ENCODE data around the gene SRCAP.

Gene SRCAP

DNA sequence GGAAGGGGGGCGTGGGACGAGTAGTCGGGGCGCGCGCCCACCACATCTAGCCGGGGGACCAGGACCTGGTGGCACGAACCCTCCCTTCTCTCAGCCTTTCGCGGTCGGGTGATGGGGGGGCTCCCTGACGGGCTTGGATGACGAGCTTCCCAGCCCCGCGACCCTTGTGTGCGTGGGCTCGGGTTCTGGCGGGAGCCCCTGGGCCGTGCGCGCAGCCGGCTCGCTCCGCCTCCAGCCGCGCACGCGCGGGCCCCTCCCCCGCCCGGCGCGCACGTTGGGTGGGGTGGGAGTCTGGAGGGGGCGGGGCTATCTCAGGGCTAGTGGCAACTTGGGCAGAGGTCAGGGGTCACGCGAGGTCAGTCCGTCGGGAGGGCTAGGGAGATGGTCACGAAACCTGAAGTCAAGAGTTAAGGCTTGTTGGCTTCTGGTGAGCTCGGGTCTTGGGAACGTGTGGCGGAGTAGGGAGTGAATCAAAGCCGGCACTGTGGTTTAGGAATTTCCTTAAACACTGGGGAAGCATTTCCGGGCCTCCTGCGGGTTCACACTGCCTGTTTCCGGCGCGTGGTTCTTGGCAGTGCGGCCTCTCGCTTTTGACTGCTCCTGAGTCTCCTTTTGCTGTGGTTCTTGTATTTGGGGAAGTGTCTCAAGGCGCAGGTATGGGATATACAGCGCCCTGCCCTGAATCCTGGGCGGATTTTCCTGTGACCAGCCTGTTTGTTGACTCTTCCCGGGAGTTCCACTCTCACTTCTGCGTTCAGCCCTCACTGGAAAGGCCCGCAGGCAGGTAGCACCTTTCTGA is at the start of gene SRCAP:
TSS of gene SRCAP (plus strand) at position 356 of the 799 bp plus-strand sequence. CDS start 1,654 bp downstream, outside the sequence.
- peaks cover 30 to 31% of the 10 kb centered on the region in 2 experiments for H3K4me1 ChIP-seq (ENCODE audit: control insufficient read depth in 1 of 2, insufficient read depth in 1 of 2, low read depth in 1 of 2, low read length in 1 of 2)
- TF ChIP-seq, protein P1, sequence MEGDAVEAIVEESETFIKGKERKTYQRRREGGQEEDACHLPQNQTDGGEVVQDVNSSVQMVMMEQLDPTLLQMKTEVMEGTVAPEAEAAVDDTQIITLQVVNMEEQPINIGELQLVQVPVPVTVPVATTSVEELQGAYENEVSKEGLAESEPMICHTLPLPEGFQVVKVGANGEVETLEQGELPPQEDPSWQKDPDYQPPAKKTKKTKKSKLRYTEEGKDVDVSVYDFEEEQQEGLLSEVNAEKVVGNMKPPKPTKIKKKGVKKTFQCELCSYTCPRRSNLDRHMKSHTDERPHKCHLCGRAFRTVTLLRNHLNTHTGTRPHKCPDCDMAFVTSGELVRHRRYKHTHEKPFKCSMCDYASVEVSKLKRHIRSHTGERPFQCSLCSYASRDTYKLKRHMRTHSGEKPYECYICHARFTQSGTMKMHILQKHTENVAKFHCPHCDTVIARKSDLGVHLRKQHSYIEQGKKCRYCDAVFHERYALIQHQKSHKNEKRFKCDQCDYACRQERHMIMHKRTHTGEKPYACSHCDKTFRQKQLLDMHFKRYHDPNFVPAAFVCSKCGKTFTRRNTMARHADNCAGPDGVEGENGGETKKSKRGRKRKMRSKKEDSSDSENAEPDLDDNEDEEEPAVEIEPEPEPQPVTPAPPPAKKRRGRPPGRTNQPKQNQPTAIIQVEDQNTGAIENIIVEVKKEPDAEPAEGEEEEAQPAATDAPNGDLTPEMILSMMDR (IDR thresholded peaks at IDR 0.05): no peak
- H3K4me3 ChIP-seq (ENCODE audit: low read depth in 1 of 2, low read length in 1 of 2): peak within 1 kb of the TSS; percentile 91 to 100
- peaks cover 36% of the 10 kb centered on the region for H3K36me3 ChIP-seq
- H3K9me3 ChIP-seq: no peaks in the 10 kb centered on the region
- peak within 1 kb of the TSS; percentile 100 for H3K27ac ChIP-seq
- no peaks in the 10 kb centered on the region for H3K27me3 ChIP-seq

DNA sequence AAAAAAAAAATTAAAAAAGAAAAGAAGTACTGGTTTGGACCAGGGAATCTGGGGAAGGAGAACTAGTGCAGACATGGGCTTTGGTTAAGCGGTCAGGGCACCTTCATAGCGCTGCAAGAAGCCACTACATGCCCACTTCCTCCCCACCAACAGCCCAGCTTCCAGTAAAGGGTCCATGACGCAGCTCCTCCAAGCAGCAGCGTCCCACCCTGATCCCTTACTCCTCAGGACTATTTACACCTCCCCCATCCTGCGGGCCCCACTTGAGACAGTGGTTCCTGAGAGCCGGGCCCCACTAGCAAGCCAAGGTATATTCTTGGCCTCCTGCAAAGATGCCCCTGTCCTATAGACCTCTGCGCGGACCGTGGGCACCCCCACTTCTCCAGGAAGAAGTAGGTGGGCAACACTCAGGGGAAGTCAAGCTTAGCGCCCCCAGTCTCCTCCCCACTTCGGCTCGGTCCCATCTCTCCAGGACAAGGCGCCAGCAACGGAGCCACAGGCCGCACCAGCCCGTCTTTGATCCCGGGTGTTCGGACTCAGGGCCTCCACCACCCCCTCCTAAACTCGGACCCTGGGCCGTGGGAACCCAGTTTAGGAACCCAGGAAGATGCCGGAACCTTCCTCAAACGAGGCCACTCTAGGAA is 49.1 kb upstream of the SRCAP start:
- Histone ChIP-seq H3K27me3 (no peaks in the 10 kb centered on the region), H3K4me3 (ENCODE audit: low read depth in 1 of 2, low read length in 1 of 2) (peak overlapping the region; percentile 89)
- TF ChIP-seq, protein P1 (IDR thresholded peaks at IDR 0.05): no peak

DNA sequence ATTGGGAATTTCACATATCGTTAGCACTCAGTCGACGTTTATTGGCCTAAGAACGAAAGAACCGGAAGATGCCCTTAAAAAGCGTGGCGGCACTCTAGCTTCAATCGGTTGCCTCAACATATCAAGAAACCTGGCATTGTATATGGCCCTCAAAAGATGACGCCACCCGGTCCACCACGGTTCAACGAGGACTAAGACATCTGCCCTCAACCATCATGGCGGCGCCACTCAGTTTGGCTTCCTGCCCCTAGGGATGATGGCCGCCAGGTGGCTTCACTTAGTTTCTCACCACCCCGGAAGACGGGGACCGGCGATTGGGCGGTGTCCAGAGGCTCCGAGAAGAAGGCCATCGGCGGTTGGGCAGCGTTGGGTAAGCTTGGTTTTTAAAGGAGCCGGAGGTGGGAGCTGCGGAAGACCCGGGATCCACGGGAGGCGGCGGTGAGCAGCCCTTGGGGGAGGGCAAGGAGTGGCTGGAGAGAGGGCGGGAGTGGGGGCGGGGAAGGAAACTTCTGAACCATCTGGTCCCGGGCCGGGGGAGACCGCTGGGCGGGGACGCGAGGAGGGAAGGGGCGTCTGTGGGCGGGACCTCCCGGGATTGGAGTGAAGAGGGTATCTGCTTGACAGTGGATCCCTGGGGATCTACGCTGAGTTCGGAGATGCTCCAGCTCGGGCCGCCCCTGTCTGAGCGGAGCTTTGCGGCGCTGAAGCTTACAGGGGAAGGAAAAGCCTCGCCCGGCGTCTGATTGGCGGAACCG is 48.4 kb upstream of the SRCAP start, which contains the start of gene PRR14:
TSS of gene PRR14 (plus strand) at position 592 of the 755 bp plus-strand sequence. CDS start 686 bp downstream, outside the sequence.
- H3K4me1 ChIP-seq (ENCODE audit: control insufficient read depth in 1 of 2, insufficient read depth in 1 of 2, low read depth in 1 of 2, low read length in 1 of 2): peaks cover 19 to 20% of the 10 kb centered on the region in 2 experiments
- H3K36me3 ChIP-seq: peaks cover 34% of the 10 kb centered on the region
- H3K4me3 ChIP-seq (ENCODE audit: low read depth in 1 of 2, low read length in 1 of 2): peak within 1 kb of the TSS; percentile 89
- H3K27me3 ChIP-seq: no peaks in the 10 kb centered on the region
- TF ChIP-seq, protein P1 (IDR thresholded peaks at IDR 0.05): peak; percentile 78
- no peaks in the 10 kb centered on the region for H3K9me3 ChIP-seq
- peak within 1 kb of the TSS; percentile 95 for H3K27ac ChIP-seq

More for the DNA sequence above, 49.1 kb upstream of the SRCAP start:
- H3K9me3 ChIP-seq: no peaks in the 10 kb centered on the region
- H3K36me3 ChIP-seq: peaks cover 27% of the 10 kb centered on the region
- peaks cover 19 to 20% of the 10 kb centered on the region in 2 experiments for H3K4me1 ChIP-seq (ENCODE audit: control insufficient read depth in 1 of 2, insufficient read depth in 1 of 2, low read depth in 1 of 2, low read length in 1 of 2)
- peak overlapping the region; percentile 95 for H3K27ac ChIP-seq

DNA sequence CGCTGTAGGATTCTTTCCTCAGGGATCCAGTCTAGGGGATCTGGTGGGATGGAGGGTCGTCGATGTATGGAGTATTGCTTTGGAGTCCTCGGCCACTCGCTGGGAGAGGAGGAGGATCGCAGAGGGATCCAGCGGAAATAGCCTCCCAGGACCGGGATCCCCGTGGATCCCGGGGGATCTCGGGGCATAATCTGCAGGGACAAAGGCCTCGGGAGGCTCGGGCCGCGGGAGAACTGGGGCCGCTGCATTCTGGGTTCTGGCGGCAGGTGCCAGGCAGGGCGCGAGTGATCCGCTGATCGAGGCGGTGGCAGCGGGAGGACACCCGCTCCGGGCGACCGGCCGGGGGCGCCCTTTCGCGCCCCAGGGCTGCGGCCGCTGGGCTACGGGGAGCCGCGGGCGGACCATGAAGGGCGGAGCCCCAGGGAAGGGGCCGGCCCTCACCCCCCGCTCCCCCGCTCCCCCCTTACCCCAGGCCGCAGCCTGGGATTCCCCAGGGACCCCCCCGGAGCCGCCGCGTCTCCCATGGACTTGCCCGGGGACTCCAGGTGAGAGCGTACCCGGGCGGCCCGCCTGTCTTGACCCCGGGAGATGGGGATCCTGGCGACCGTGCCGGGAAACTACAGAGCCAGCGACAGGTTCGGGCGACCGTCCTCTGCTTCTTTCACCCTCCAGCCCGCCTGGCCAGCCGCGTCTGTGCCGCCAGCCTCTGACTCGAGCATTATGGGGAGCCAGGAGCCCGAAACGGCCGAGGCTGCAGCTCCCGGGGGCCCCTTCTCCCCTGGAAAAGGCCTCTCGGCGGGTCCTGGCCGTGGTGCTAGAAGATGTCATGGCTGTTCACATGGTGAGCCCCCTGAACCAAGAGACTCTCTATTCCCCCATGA is 47.6 kb upstream of the SRCAP start:
- no peaks in the 10 kb centered on the region for H3K9me3 ChIP-seq
- H3K27ac ChIP-seq: peak overlapping the region; percentile 95
- H3K4me3 ChIP-seq (ENCODE audit: low read depth in 1 of 2, low read length in 1 of 2): peak overlapping the region; percentile 89
- TF ChIP-seq, protein P1 (IDR thresholded peaks at IDR 0.05): peak; percentile 89
- peaks cover 43% of the 10 kb centered on the region for H3K36me3 ChIP-seq
- H3K27me3 ChIP-seq: no peaks in the 10 kb centered on the region
- peaks cover 19 to 20% of the 10 kb centered on the region in 2 experiments for H3K4me1 ChIP-seq (ENCODE audit: control insufficient read depth in 1 of 2, insufficient read depth in 1 of 2, low read depth in 1 of 2, low read length in 1 of 2)

DNA sequence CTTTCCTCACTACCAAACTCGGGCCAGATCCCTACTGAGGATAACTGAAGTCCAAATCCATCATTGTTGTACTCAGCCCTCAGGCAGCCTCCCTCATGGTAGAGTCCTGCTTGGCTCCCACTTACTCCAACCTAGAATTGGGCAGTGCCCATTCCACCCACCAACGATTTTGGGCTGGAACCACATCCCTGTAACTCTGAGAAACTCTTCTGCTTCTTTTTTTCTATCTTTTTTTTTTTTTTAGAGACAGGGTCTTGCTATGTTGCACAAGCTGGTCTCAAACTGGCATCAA is 47.0 kb upstream of the SRCAP start:
- H3K4me1 ChIP-seq (ENCODE audit: control insufficient read depth in 1 of 2, insufficient read depth in 1 of 2, low read depth in 1 of 2, low read length in 1 of 2): peaks cover 22 to 23% of the 10 kb centered on the region in 2 experiments
- TF ChIP-seq, protein P1 (IDR thresholded peaks at IDR 0.05): no peak
- H3K27me3 ChIP-seq: no peaks in the 10 kb centered on the region
- H3K27ac ChIP-seq: peak overlapping the region; percentile 95
- peak overlapping the region; percentile 89 for H3K4me3 ChIP-seq (ENCODE audit: low read depth in 1 of 2, low read length in 1 of 2)
- peaks cover 48% of the 10 kb centered on the region for H3K36me3 ChIP-seq
- no peaks in the 10 kb centered on the region for H3K9me3 ChIP-seq
